ENCODE results near the gene TES. TPM values are rescaled to one million over a fixed set of nuclear protein-coding genes. Genes with fewer than 3 reads are reported as not detected.

TES gene, protein sequence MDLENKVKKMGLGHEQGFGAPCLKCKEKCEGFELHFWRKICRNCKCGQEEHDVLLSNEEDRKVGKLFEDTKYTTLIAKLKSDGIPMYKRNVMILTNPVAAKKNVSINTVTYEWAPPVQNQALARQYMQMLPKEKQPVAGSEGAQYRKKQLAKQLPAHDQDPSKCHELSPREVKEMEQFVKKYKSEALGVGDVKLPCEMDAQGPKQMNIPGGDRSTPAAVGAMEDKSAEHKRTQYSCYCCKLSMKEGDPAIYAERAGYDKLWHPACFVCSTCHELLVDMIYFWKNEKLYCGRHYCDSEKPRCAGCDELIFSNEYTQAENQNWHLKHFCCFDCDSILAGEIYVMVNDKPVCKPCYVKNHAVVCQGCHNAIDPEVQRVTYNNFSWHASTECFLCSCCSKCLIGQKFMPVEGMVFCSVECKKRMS
- polyA plus RNA-seq (2013, experiment 1 of 2): 85.9 TPM
- 89.4 TPM for polyA plus RNA-seq (2013, experiment 2 of 2)

DNA sequence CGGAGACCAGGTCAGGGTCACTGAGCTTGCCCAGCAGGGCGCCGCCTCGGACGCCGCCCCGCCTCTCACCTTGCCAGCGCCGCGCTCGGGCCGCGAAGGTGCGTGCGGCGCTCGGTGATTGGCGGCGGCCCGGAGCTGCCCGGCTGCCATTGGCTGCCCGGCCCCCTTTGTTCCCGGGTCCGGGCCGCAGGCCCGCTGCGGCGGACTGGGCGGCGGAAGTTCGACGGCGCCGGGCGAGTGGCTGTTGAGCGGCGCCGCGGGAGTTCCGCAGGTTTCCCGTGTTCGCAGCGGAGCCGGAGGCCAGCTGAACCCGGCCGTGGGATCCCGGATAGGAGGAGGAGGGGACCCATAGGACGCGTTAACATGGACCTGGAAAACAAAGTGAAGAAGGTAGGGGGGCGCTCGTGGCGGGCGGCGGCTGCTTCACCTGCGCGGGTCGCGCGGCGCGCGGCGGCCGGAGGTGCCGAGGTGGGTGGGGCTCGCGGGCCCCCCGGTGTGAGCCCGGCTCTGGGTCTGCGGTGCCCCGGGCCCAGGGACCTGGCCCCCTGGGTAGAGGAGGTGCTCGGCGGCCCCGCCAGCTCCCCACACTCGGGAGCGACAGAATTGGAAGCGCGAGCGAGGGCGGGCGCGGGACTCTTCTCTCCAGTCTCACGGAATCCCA lies at the start of gene TES:
TES (plus strand) TSS at position 195 of the 661 bp plus-strand sequence; CDS start at position 364, 169 bp downstream.
- WGBS (ENCODE audit: extremely low coverage, insufficient coverage, low lambda C conversion rate): no CpG with 5 or more reads among the region's 83 CpGs
- Histone ChIP-seq H2BK15ac (replicated peaks; ENCODE audit: low read depth) (peak within 1 kb of the TSS; percentile 22), H4K8ac (ENCODE audit: low read depth, low read length) (peak within 1 kb of the TSS; percentile 87), H3K79me2 (ENCODE audit: control insufficient read depth, insufficient read depth, low read length) (peaks cover 24% of the 10 kb centered on the region), H4K5ac (ENCODE audit: low read length) (peak within 1 kb of the TSS; percentile 29), H3K56ac (ENCODE audit: low read length) (peak within 1 kb of the TSS; percentile 83), H3K36me3 (ENCODE audit: control insufficient read depth, insufficient read depth, low read length) (no peaks in the 10 kb centered on the region), H3K9ac (ENCODE audit: low read length) (peak within 1 kb of the TSS; percentile 81), H3K23ac (ENCODE audit: low read length) (peak within 1 kb of the TSS; percentile 26), H3K4me3 (ENCODE audit: low read length) (peak within 1 kb of the TSS; percentile 85), H2BK5ac (ENCODE audit: low read length) (peak within 1 kb of the TSS; percentile 28), H2AK5ac (ENCODE audit: low read length) (no peak within 1 kb of the TSS), H3K79me1 (ENCODE audit: low read length) (peaks cover 2% of the 10 kb centered on the region), H3K4me1 (ENCODE audit: control insufficient read depth, low read depth, low read length) (no peaks in the 10 kb centered on the region), H2BK120ac (ENCODE audit: low read depth, low read length) (no peak within 1 kb of the TSS), H3K18ac (ENCODE audit: low read length) (peak within 1 kb of the TSS; percentile 94), H3K27me3 (ENCODE audit: insufficient read depth, low read length, poor library complexity) (no peaks in the 10 kb centered on the region), H3K4me2 (ENCODE audit: low read length) (peak within 1 kb of the TSS; percentile 73), H3K27ac (ENCODE audit: low read depth, low read length) (peak within 1 kb of the TSS; percentile 94), H3K4ac (ENCODE audit: low read depth, low read length) (peak within 1 kb of the TSS; percentile 89)
- DNase-seq: peak; percentile 92

DNA sequence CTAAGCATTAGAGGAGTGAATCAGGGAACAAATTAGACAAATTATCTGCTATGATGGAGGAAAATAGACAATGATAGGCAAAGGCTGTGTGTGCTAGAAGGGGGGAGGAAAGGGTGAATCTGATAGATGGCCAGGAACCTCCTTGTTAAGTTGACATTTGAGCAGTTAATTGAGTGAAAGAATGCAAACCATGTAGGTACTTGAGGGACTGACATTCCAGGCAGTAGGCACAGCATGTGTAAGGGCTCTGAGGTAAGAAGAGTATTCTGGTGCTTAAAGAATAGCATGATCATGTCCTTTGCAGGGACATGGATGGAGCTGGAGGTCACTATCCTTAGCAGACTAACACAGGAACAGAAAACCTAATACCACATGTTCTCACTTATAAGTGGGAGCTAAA lies 48.6 kb upstream of the TES start:
- Histone ChIP-seq H3K18ac (ENCODE audit: low read length) (no peak overlapping the region), H3K79me2 (ENCODE audit: control insufficient read depth, insufficient read depth, low read length) (no peaks in the 10 kb centered on the region), H3K36me3 (ENCODE audit: control insufficient read depth, insufficient read depth, low read length) (no peaks in the 10 kb centered on the region), H2BK15ac (replicated peaks; ENCODE audit: low read depth) (no peak overlapping the region), H3K4me2 (ENCODE audit: low read length) (no peak overlapping the region), H3K4ac (ENCODE audit: low read depth, low read length) (no peak overlapping the region), H3K4me1 (ENCODE audit: control insufficient read depth, low read depth, low read length) (no peaks in the 10 kb centered on the region), H2BK5ac (ENCODE audit: low read length) (no peak overlapping the region), H3K56ac (ENCODE audit: low read length) (no peak overlapping the region), H4K5ac (ENCODE audit: low read length) (no peak overlapping the region), H3K27me3 (ENCODE audit: insufficient read depth, low read length, poor library complexity) (no peaks in the 10 kb centered on the region), H2BK120ac (ENCODE audit: low read depth, low read length) (no peak overlapping the region), H3K23ac (ENCODE audit: low read length) (no peak overlapping the region), H3K79me1 (ENCODE audit: low read length) (no peaks in the 10 kb centered on the region), H3K9ac (ENCODE audit: low read length) (no peak overlapping the region), H2AK5ac (ENCODE audit: low read length) (no peak overlapping the region), H3K4me3 (ENCODE audit: low read length) (no peak overlapping the region), H4K8ac (ENCODE audit: low read depth, low read length) (no peak overlapping the region), H3K27ac (ENCODE audit: low read depth, low read length) (no peak overlapping the region)
- DNase-seq: peak; percentile 96

DNA sequence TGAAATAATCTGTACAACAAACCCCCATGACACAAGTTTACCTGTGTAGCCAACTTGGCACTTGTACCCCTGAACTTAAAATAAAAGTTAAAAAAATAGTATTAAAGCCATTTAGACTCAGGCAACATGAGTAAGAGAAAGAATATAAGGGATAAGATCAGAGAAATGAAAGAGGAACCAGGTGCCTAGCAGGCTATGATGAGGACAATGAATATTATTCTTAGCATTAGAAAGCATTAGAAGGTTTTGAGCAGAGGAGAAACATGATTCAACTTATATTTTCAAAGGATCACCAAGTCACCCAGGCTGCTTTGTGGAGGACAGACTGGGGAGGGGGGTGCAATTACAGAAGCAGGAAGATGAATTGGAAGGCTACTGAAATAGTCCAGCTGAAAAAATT lies 48.1 kb upstream of the TES start:
- no peak overlapping the region for H2BK5ac ChIP-seq (ENCODE audit: low read length)
- no peak overlapping the region for H4K5ac ChIP-seq (ENCODE audit: low read length)
- no peak overlapping the region for H3K18ac ChIP-seq (ENCODE audit: low read length)
- DNase-seq: no peak
- H2AK5ac ChIP-seq (ENCODE audit: low read length): no peak overlapping the region
- H3K4me1 ChIP-seq (ENCODE audit: control insufficient read depth, low read depth, low read length): no peaks in the 10 kb centered on the region
- no peak overlapping the region for H2BK15ac ChIP-seq (replicated peaks; ENCODE audit: low read depth)
- no peak overlapping the region for H3K4me3 ChIP-seq (ENCODE audit: low read length)
- H3K9ac ChIP-seq (ENCODE audit: low read length): no peak overlapping the region
- no peaks in the 10 kb centered on the region for H3K79me1 ChIP-seq (ENCODE audit: low read length)
- no peak overlapping the region for H4K8ac ChIP-seq (ENCODE audit: low read depth, low read length)
- no peaks in the 10 kb centered on the region for H3K79me2 ChIP-seq (ENCODE audit: control insufficient read depth, insufficient read depth, low read length)
- no peak overlapping the region for H3K4me2 ChIP-seq (ENCODE audit: low read length)
- no peaks in the 10 kb centered on the region for H3K36me3 ChIP-seq (ENCODE audit: control insufficient read depth, insufficient read depth, low read length)
- H3K23ac ChIP-seq (ENCODE audit: low read length): no peak overlapping the region
- no peak overlapping the region for H3K27ac ChIP-seq (ENCODE audit: low read depth, low read length)
- no peak overlapping the region for H3K4ac ChIP-seq (ENCODE audit: low read depth, low read length)
- no peak overlapping the region for H3K56ac ChIP-seq (ENCODE audit: low read length)
- H2BK120ac ChIP-seq (ENCODE audit: low read depth, low read length): no peak overlapping the region
- no peaks in the 10 kb centered on the region for H3K27me3 ChIP-seq (ENCODE audit: insufficient read depth, low read length, poor library complexity)

DNA sequence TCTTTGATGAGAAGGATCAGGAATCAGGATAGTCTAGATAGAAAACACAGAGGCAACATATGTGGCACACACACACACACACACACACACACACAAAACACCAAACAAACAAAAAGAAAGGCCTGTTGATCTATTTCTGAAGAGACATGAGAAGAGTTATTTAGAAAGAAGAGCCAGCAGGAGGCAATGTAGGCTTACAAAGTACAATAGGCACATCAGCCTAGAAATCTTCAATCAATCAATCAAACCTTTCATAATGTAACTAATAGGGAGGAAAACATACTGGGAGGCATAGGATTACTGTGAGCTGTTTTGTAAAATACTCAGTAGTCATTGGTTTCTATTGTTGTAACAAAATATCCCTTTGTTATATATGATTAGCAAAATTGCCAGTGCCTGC lies 47.3 kb upstream of the TES start:
- no peak overlapping the region for H2AK5ac ChIP-seq (ENCODE audit: low read length)
- H3K27ac ChIP-seq (ENCODE audit: low read depth, low read length): no peak overlapping the region
- H3K23ac ChIP-seq (ENCODE audit: low read length): no peak overlapping the region
- H2BK120ac ChIP-seq (ENCODE audit: low read depth, low read length): no peak overlapping the region
- H3K4me1 ChIP-seq (ENCODE audit: control insufficient read depth, low read depth, low read length): no peaks in the 10 kb centered on the region
- H3K4me2 ChIP-seq (ENCODE audit: low read length): no peak overlapping the region
- no peak overlapping the region for H3K56ac ChIP-seq (ENCODE audit: low read length)
- H3K9ac ChIP-seq (ENCODE audit: low read length): no peak overlapping the region
- no peak overlapping the region for H3K4me3 ChIP-seq (ENCODE audit: low read length)
- H4K5ac ChIP-seq (ENCODE audit: low read length): no peak overlapping the region
- H2BK5ac ChIP-seq (ENCODE audit: low read length): no peak overlapping the region
- no peak overlapping the region for H2BK15ac ChIP-seq (replicated peaks; ENCODE audit: low read depth)
- no peak overlapping the region for H3K18ac ChIP-seq (ENCODE audit: low read length)
- H4K8ac ChIP-seq (ENCODE audit: low read depth, low read length): no peak overlapping the region
- no peak overlapping the region for H3K4ac ChIP-seq (ENCODE audit: low read depth, low read length)
- no peak for DNase-seq
- H3K36me3 ChIP-seq (ENCODE audit: control insufficient read depth, insufficient read depth, low read length): no peaks in the 10 kb centered on the region
- no peaks in the 10 kb centered on the region for H3K79me1 ChIP-seq (ENCODE audit: low read length)
- H3K27me3 ChIP-seq (ENCODE audit: insufficient read depth, low read length, poor library complexity): no peaks in the 10 kb centered on the region
- no peaks in the 10 kb centered on the region for H3K79me2 ChIP-seq (ENCODE audit: control insufficient read depth, insufficient read depth, low read length)

DNA sequence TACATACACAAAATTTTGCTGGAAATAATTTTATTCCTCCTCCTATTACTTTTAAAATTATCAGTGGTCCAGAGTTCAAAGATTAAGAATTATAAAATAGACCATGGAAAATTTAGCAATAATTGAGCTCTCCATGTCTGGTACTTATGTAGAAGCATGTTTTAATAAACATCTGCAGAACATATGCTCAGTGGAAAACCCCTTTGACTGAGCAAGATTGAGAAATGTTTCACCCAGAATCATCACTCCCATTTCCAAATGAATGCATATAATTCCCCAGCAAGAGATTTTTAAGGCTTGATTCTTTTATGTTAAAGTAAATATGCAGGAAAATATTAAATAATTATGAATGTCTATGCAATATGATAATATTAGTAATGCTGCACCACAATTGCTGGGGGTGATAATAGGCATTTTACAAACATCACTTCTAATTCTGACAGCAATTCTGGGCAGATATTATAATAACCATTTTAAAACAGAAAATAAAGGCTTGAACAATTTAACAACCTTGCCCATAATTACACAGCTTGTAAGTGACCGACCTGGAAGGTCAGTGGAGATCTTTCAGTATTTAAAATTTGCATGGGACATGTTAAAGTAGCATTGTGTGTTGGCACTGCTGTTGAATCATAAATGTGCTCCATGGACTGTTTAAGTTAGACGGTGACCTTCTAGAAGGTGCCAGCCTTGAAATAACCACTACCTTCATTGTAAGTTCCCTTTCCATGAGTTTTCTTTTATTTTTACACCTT lies 45.6 kb upstream of the TES start:
- Histone ChIP-seq H2BK15ac (replicated peaks; ENCODE audit: low read depth) (no peak overlapping the region), H3K36me3 (ENCODE audit: control insufficient read depth, insufficient read depth, low read length) (no peaks in the 10 kb centered on the region), H3K4me2 (ENCODE audit: low read length) (no peak overlapping the region), H3K27ac (ENCODE audit: low read depth, low read length) (no peak overlapping the region), H3K23ac (ENCODE audit: low read length) (no peak overlapping the region), H3K4me3 (ENCODE audit: low read length) (no peak overlapping the region), H3K18ac (ENCODE audit: low read length) (no peak overlapping the region), H2BK5ac (ENCODE audit: low read length) (no peak overlapping the region), H3K9ac (ENCODE audit: low read length) (no peak overlapping the region), H3K27me3 (ENCODE audit: insufficient read depth, low read length, poor library complexity) (no peaks in the 10 kb centered on the region), H3K79me2 (ENCODE audit: control insufficient read depth, insufficient read depth, low read length) (no peaks in the 10 kb centered on the region), H2AK5ac (ENCODE audit: low read length) (no peak overlapping the region), H4K8ac (ENCODE audit: low read depth, low read length) (no peak overlapping the region), H2BK120ac (ENCODE audit: low read depth, low read length) (no peak overlapping the region), H3K79me1 (ENCODE audit: low read length) (no peaks in the 10 kb centered on the region), H3K4me1 (ENCODE audit: control insufficient read depth, low read depth, low read length) (no peaks in the 10 kb centered on the region), H4K5ac (ENCODE audit: low read length) (no peak overlapping the region), H3K56ac (ENCODE audit: low read length) (no peak overlapping the region), H3K4ac (ENCODE audit: low read depth, low read length) (no peak overlapping the region)
- whole genome bisulfite sequencing (ENCODE audit: extremely low coverage, insufficient coverage, low lambda C conversion rate): no CpG with 5 or more reads among the region's 2 CpGs
- DNase-seq: no peak

Measured in mesendoderm (in vitro differentiated cells).